Liver (tissue), 9 donors: ENCODE measurements around the gene RNGTT. TPM values are rescaled to one million over a fixed set of nuclear protein-coding genes. Genes with fewer than 3 reads are reported as not detected.

Source experiments
- DNase-seq: peaks from one replicate; pipeline ENCODE4 v3.0.0-alpha.2; 2017; ENCODE audit warnings: low spot score
- H3K27ac ChIP-seq, 2 donors: one replicate each; pipeline ENCODE4 v1.7.0; 2013; ENCODE audit warnings: inconsistent platforms in 2 of 2, low read length in 2 of 2, control low read depth in 1 of 2, low read depth in 1 of 2, mild to moderate bottlenecking in 1 of 2
- H3K27me3 ChIP-seq, 4 donors: one replicate each; pipeline versions ENCODE4 v1.6.1 to v1.7.0; 2013; ENCODE audit warnings: low read length in 3 of 4, inconsistent platforms in 1 of 4, mild to moderate bottlenecking in 1 of 4, moderate library complexity in 1 of 4; ENCODE audit not compliant: control insufficient read depth in 4 of 4, insufficient read depth in 4 of 4
- H3K36me3 ChIP-seq, 4 donors: one replicate each; pipeline versions ENCODE4 v1.6.1 to v1.7.0; 2013; ENCODE audit warnings: low read length in 3 of 4, mild to moderate bottlenecking in 3 of 4, low read depth in 1 of 4, moderate library complexity in 1 of 4; ENCODE audit not compliant: control insufficient read depth in 4 of 4, insufficient read depth in 3 of 4
- H3K4me1 ChIP-seq, 4 donors: one replicate each; pipeline versions ENCODE4 v1.6.1 to v1.7.0; 2013; ENCODE audit warnings: low read length in 3 of 4, mild to moderate bottlenecking in 3 of 4, moderate library complexity in 1 of 4; ENCODE audit not compliant: control insufficient read depth in 4 of 4, insufficient read depth in 4 of 4
- H3K4me3 ChIP-seq, 3 donors: one replicate each; pipeline versions ENCODE4 v1.6.1 to v1.7.0; 2013; ENCODE audit warnings: low read length in 3 of 3, control low read depth in 1 of 3, low read depth in 1 of 3, mild to moderate bottlenecking in 1 of 3
- H3K9ac ChIP-seq, 2 donors: one replicate each; pipeline ENCODE4 v1.7.0; 2013; ENCODE audit warnings: low read length in 2 of 2, mild to moderate bottlenecking in 2 of 2, moderate library complexity in 2 of 2, control low read depth in 1 of 2, low read depth in 1 of 2
- H3K9me3 ChIP-seq, 4 donors: one replicate each; pipeline versions ENCODE4 v1.6.1 to v1.7.0; 2013; ENCODE audit warnings: low read length in 3 of 4; ENCODE audit not compliant: control insufficient read depth in 4 of 4
- ATF3 ChIP-seq: IDR thresholded peaks from 2 replicates; pipeline ENCODE4 v1.6.1; 2016; ENCODE audit warnings: antibody characterized with exemption
- FOXA2 ChIP-seq: IDR thresholded peaks from 2 replicates; pipeline ENCODE4 v1.6.1; 2016; ENCODE audit warnings: antibody characterized with exemption
- GABPA ChIP-seq, 2 donors: IDR thresholded peaks in 1 of 2; conservative IDR thresholded peaks in 1 of 2; 2 replicates each; pipeline ENCODE4 v1.6.1; 2016; ENCODE audit warnings: antibody characterized with exemption in 2 of 2, mild to moderate bottlenecking in 1 of 2, moderate library complexity in 1 of 2
- HNF4A ChIP-seq, 2 donors: conservative IDR thresholded peaks; 2 replicates each; pipeline ENCODE4 v1.6.1; 2016; ENCODE audit warnings: antibody characterized with exemption in 2 of 2, mild to moderate bottlenecking in 2 of 2
- HNF4G ChIP-seq: IDR thresholded peaks from 2 replicates; pipeline ENCODE4 v1.6.1; 2016; ENCODE audit warnings: antibody characterized with exemption
- JUND ChIP-seq, 2 donors: IDR thresholded peaks; 2 replicates each; pipeline ENCODE4 v1.6.1; 2016; ENCODE audit warnings: antibody characterized with exemption in 2 of 2
- NR2F2 ChIP-seq: IDR thresholded peaks from 2 replicates; pipeline ENCODE4 v1.6.1; 2016; ENCODE audit warnings: antibody characterized with exemption
- RAD21 ChIP-seq, 2 donors: IDR thresholded peaks; 2 replicates each; pipeline ENCODE4 v1.6.1; 2016; ENCODE audit warnings: antibody characterized with exemption in 2 of 2, mild to moderate bottlenecking in 2 of 2
- RXRA ChIP-seq, 2 donors: IDR thresholded peaks; 2 replicates each; pipeline ENCODE4 v1.6.1; 2017 to 2018; ENCODE audit warnings: antibody characterized with exemption in 2 of 2, mild to moderate bottlenecking in 1 of 2
- YY1 ChIP-seq: IDR thresholded peaks from 2 replicates; pipeline ENCODE4 v1.6.1; 2016; ENCODE audit warnings: antibody characterized with exemption, mild to moderate bottlenecking
- ZBTB33 ChIP-seq: IDR thresholded peaks from 2 replicates; pipeline ENCODE4 v1.6.1; 2016; ENCODE audit warnings: antibody characterized with exemption
- WGBS: extraction: QIAGEN DNeasy Blood & Tissue Kit; methylation state at CpG from one replicate; pipeline ENCODE4 v1.1.7; 2013; 5-methylcytosine and 5-hydroxymethylcytosine counted together
- polyA plus RNA-seq, 2 donors: library from polyadenylated mRNA; stranded (reverse) in 1 of 2; unstranded in 1 of 2; fragments of 200-250 nt in 1 of 2; fragments of >200 nt in 1 of 2; fragmentation: Nextera tagmentation in 1 of 2; extraction: Ambion mirVana in 1 of 2; gene quantifications; one replicate each; pipeline versions ENCODE4 v1.2.1 to v1.2.3, GENCODE V29; 2013 to 2015
- total RNA-seq, 2 donors: library from RNA; depleted of rRNA; stranded (reverse); fragments of >200 nt; gene quantifications; one replicate each; pipeline ENCODE4 v1.2.3, GENCODE V29; 2014
- TF ChIP-seq, protein P1 (sequence below): fragments of 150-350 bp; IDR thresholded peaks from 2 replicates; pipeline ENCODE4 v1.5.1; 2017; ENCODE audit warnings: improper control_type of control experiment, low read depth, low read length; ENCODE audit not compliant: missing input control
- TF ChIP-seq, protein P2 (sequence below): IDR thresholded peaks from 2 replicates; pipeline ENCODE4 v1.6.1; 2016; ENCODE audit warnings: antibody characterized with exemption
- donor health status: healthy.
- donor health status: healthy.
- donor health status: healthy.
- donor health status: healthy.
- donor health status: healthy.

Gene RNGTT
- total and polyA plus RNA-seq, 4 donors = 4.1 to 20.8 (median 7.2) TPM

DNA sequence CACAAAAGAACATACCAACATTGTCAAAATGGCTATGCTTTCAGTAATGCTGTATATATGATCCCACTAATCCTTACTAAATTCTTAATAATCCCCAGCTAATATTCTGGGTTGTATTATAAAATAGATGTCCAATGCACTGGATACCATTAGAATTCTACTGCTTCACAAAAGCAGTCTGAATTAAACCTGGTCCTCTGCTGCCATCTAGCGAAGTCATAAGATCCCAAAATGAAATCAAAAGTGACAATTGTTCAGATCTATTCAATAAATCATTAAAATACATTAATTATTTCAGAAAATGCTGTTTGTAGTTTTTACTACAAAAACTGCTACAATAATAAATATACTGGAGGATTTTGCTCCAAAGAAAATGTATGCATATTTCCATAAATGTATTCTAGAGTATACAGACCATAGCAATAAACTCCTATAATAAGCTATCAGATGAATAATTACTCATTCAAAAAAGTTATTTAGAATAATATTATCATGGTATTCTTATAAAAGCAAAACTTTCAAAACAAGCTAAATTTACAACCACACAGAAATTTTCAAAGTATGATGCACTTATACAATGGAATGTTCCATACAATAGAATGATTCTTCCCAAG is 92.6 kb downstream of the RNGTT start:
- no peak for TF ChIP-seq ZBTB33
- TF ChIP-seq ATF3 = no peak
- peak; percentile 39 for TF ChIP-seq YY1
- TF ChIP-seq, protein P1, sequence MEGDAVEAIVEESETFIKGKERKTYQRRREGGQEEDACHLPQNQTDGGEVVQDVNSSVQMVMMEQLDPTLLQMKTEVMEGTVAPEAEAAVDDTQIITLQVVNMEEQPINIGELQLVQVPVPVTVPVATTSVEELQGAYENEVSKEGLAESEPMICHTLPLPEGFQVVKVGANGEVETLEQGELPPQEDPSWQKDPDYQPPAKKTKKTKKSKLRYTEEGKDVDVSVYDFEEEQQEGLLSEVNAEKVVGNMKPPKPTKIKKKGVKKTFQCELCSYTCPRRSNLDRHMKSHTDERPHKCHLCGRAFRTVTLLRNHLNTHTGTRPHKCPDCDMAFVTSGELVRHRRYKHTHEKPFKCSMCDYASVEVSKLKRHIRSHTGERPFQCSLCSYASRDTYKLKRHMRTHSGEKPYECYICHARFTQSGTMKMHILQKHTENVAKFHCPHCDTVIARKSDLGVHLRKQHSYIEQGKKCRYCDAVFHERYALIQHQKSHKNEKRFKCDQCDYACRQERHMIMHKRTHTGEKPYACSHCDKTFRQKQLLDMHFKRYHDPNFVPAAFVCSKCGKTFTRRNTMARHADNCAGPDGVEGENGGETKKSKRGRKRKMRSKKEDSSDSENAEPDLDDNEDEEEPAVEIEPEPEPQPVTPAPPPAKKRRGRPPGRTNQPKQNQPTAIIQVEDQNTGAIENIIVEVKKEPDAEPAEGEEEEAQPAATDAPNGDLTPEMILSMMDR = peak; percentile 71
- TF ChIP-seq NR2F2 = no peak
- TF ChIP-seq RAD21 (IDR thresholded peaks at IDR 0.05) = peak; percentile 92 to 93
- Histone ChIP-seq H3K4me3 (no peak overlapping the region), H3K9me3 (no peaks in the 10 kb centered on the region), H3K27me3 (no peaks in the 10 kb centered on the region), H3K9ac (no peak overlapping the region), H3K36me3 (no peaks in the 10 kb centered on the region), H3K4me1 (peaks cover 0 to 22% (median 4%) of the 10 kb centered on the region in 4 donors), H3K27ac (no peak overlapping the region)
- WGBS = 3% methylated on average over 1 of the region's 1 CpG
- peak; percentile 36 for DNase-seq

GRCh38 chr6:88869263-88870020 is 94.0 kb downstream of the RNGTT start:
- 77% methylated on average over 1 of the region's 1 CpG for WGBS
- H3K9ac ChIP-seq = no peak overlapping the region
- H3K4me1 ChIP-seq = peaks cover 0 to 22% (median 4%) of the 10 kb centered on the region in 4 donors
- no peaks in the 10 kb centered on the region for H3K27me3 ChIP-seq
- no peaks in the 10 kb centered on the region for H3K36me3 ChIP-seq
- H3K9me3 ChIP-seq = no peaks in the 10 kb centered on the region
- H3K27ac ChIP-seq = no peak overlapping the region
- no peak overlapping the region for H3K4me3 ChIP-seq
- no peak for TF ChIP-seq HNF4G
- no peak for TF ChIP-seq JUND (IDR thresholded peaks at IDR 0.05)
- TF ChIP-seq HNF4A (conservative IDR thresholded peaks at IDR 0.05) = peak in 1 of 2 donors; percentile 33
- TF ChIP-seq, protein P2, sequence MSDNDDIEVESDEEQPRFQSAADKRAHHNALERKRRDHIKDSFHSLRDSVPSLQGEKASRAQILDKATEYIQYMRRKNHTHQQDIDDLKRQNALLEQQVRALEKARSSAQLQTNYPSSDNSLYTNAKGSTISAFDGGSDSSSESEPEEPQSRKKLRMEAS = no peak
- no peak for TF ChIP-seq ZBTB33
- TF ChIP-seq RXRA (IDR thresholded peaks at IDR 0.05) = no peak
- TF ChIP-seq GABPA (IDR thresholded peaks at IDR 0.05 in 1 of 2, conservative IDR thresholded peaks at IDR 0.05 in 1 of 2) = no peak
- no peak for TF ChIP-seq FOXA2
- DNase-seq = no peak
